H1 (cell line): Measurements from ENCODE around the gene RAB30. TPM values are rescaled to one million over a fixed set of nuclear protein-coding genes. Genes with fewer than 3 reads are reported as not detected.

Source experiments
- BACH1 ChIP-seq: IDR thresholded peaks from 2 replicates; pipeline ENCODE4 v1.6.1; 2012; ENCODE audit warnings: low read length, improper control_type of control experiment
- BRCA1 ChIP-seq: IDR thresholded peaks from 2 replicates; pipeline ENCODE4 v1.6.1; 2012; ENCODE audit warnings: low read depth, low read length, improper control_type of control experiment
- CEBPB ChIP-seq: IDR thresholded peaks from 2 replicates; pipeline ENCODE4 v1.6.1; 2012; ENCODE audit warnings: low read depth, low read length
- CTBP2 ChIP-seq: IDR thresholded peaks from 2 replicates; pipeline ENCODE4 v1.7.0; 2011; ENCODE audit warnings: borderline replicate concordance, mild to moderate bottlenecking, moderate library complexity, mixed read lengths, low read length; ENCODE audit not compliant: insufficient read depth, insufficient read length
- EGR1 ChIP-seq: IDR thresholded peaks from 2 replicates; pipeline ENCODE4 v1.6.1; 2011; ENCODE audit warnings: low read depth, low read length, borderline replicate concordance
- FOSL1 ChIP-seq: IDR thresholded peaks from 2 replicates; pipeline ENCODE4 v1.6.1; 2011; ENCODE audit warnings: mild to moderate bottlenecking, low read depth, low read length, moderate library complexity; ENCODE audit not compliant: insufficient read depth
- GTF2F1 ChIP-seq: IDR thresholded peaks from 2 replicates; pipeline ENCODE4 v1.6.1; 2012; ENCODE audit warnings: low read depth, low read length, improper control_type of control experiment, borderline replicate concordance
- JUND ChIP-seq: IDR thresholded peaks from 2 replicates; pipeline ENCODE4 v1.6.1; 2011; ENCODE audit warnings: mild to moderate bottlenecking, improper control_type of control experiment, low read length
- KDM1A ChIP-seq: fragments of 200-600, 300-600 bp; sonication (generic); IDR thresholded peaks from 2 replicates; pipeline ENCODE4 v1.7.1; 2016; ENCODE audit warnings: mild to moderate bottlenecking, low read length, borderline replicate concordance
- KDM5A ChIP-seq: fragments of 200-600 bp; IDR thresholded peaks from 2 replicates; pipeline ENCODE4 v1.7.1; 2012; ENCODE audit warnings: mild to moderate bottlenecking, low read length, inconsistent platforms, mixed read lengths
- NRF1 ChIP-seq: IDR thresholded peaks from 2 replicates; pipeline ENCODE4 v1.6.1; 2011; ENCODE audit warnings: mild to moderate bottlenecking, low read depth, low read length, improper control_type of control experiment
- SP2 ChIP-seq: IDR thresholded peaks from 2 replicates; pipeline ENCODE4 v1.6.1; 2012; ENCODE audit warnings: mild to moderate bottlenecking, low read length, inconsistent platforms
- TCF12 ChIP-seq: IDR thresholded peaks from 2 replicates; pipeline ENCODE4 v1.6.1; 2011; ENCODE audit warnings: low read depth, mild to moderate bottlenecking, low read length
- YY1 ChIP-seq: IDR thresholded peaks from 2 replicates; pipeline ENCODE4 v1.6.1; 2011; ENCODE audit warnings: low read depth, mild to moderate bottlenecking, low read length
- polyA plus RNA-seq, 7 experiments: library from polyadenylated mRNA; depleted of rRNA in 3 of 7; stranded (reverse) in 5 of 7; unstranded in 2 of 7; fragments of >200 nt in 5 of 7; fragments of 200-250 nt in 2 of 7; gene quantifications; 1 replicate in 5 of 7; 2 replicates in 1 of 7; 4 replicates in 1 of 7; pipeline versions ENCODE4 v1.2.1 to v1.2.3, GENCODE V29; 2011 to 2013; ENCODE audit warnings: missing spikeins in 2 of 7, mixed read lengths in 2 of 7
- total RNA-seq: library from RNA; stranded (reverse); fragmentation: NEBNext Ultra II Directional; extraction: Animal tissue kit (Norgen Biotek cat#: 25700); gene quantifications from 2 replicates; pipeline ENCODE4 v1.2.1, GENCODE V29; 2021
- TF ChIP-seq, protein P1 (sequence below), 3 experiments: IDR thresholded peaks; 1 replicate in 2 of 3; 2 replicates in 1 of 3; pipeline versions ENCODE4 v1.5.1 to v1.6.1; 2011; ENCODE audit warnings: low read length in 3 of 3, mild to moderate bottlenecking in 3 of 3, inconsistent platforms in 2 of 3, low read depth in 1 of 3, moderate library complexity in 1 of 3; ENCODE audit not compliant: insufficient read depth in 1 of 3; ENCODE audit errors: control extremely low read depth in 1 of 3
- TF ChIP-seq, protein P2 (sequence below): IDR thresholded peaks from 2 replicates; pipeline ENCODE4 v1.6.1; 2012; ENCODE audit warnings: inconsistent platforms
- TF ChIP-seq, protein P3 (sequence below): IDR thresholded peaks from 2 replicates; pipeline ENCODE4 v1.6.1; 2011; ENCODE audit warnings: low read length, improper control_type of control experiment
- TF ChIP-seq, protein P4 (sequence below): IDR thresholded peaks from 2 replicates; pipeline ENCODE4 v1.6.1; 2012; ENCODE audit warnings: low read length, inconsistent platforms

The RAB30 gene
- total and polyA plus RNA-seq, 2 of the 8 experiments (the other 6 are each of a cell fraction or from before 2014, with no cell fraction given), result 1.6 to 11.7 TPM

DNA sequence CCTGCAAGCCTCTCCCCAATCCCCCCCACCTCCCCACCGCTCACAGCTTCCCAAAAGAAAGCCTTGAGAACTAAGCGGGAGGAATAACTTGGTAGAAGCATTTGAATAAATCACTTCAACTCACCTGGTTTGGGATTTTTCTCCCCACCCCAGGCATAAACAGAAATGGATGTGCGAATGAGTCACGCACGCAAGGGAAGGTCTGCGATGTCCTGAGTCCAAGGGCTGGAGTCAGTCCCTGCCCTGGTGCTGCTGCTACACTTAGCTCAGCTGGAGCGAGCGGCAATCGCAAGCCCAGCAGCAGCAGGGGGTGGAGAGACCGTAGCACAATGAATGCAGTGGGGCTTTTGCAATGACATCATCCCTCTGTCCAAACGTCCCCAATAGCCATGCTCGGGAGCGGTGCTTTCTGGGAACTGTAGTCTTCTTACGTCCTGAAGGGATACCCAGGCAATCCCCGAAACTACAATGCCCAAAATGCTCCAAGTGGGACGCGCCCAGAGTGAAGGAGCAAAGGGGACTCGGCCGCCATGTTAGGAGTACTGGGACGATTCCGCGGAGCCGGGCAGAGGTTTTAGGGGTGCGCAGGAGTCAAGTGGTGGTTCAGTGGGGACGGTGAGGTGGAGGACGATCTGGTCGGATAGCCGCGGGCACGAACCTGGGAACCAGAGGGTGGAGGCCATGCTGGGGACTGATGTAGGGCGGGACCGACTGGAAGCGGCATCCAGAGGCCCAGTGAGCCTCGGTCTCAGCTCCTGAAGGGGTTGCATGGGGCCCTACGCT lies at the start of gene RAB30 (continued):
- TF ChIP-seq, protein P1, sequence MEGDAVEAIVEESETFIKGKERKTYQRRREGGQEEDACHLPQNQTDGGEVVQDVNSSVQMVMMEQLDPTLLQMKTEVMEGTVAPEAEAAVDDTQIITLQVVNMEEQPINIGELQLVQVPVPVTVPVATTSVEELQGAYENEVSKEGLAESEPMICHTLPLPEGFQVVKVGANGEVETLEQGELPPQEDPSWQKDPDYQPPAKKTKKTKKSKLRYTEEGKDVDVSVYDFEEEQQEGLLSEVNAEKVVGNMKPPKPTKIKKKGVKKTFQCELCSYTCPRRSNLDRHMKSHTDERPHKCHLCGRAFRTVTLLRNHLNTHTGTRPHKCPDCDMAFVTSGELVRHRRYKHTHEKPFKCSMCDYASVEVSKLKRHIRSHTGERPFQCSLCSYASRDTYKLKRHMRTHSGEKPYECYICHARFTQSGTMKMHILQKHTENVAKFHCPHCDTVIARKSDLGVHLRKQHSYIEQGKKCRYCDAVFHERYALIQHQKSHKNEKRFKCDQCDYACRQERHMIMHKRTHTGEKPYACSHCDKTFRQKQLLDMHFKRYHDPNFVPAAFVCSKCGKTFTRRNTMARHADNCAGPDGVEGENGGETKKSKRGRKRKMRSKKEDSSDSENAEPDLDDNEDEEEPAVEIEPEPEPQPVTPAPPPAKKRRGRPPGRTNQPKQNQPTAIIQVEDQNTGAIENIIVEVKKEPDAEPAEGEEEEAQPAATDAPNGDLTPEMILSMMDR (IDR thresholded peaks at IDR 0.05; ENCODE audit: control extremely low read depth in 1 of 3, insufficient read depth in 1 of 3, low read depth in 1 of 3, low read length in 3 of 3), result no peak
- TF ChIP-seq SP2 (no peak), GTF2F1 (peak; percentile 52; the same call in 1 of the 2 replicates), YY1 (peak; percentile 96), EGR1 (peak; percentile 28; the same call in 1 of the 2 replicates), CTBP2 (peak; percentile 55), CEBPB (peak; percentile 55; the same call in 1 of the 2 replicates), NRF1 (no peak; the same call in 1 of the 2 replicates), KDM1A (no peak), TCF12 (no peak), BACH1 (no peak), JUND (peak; percentile 94), BRCA1 (no peak), KDM5A (peak; percentile 46; the same call in 1 of the 2 replicates), FOSL1 (no peak)
- TF ChIP-seq, protein P2, sequence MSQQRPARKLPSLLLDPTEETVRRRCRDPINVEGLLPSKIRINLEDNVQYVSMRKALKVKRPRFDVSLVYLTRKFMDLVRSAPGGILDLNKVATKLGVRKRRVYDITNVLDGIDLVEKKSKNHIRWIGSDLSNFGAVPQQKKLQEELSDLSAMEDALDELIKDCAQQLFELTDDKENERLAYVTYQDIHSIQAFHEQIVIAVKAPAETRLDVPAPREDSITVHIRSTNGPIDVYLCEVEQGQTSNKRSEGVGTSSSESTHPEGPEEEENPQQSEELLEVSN, result no peak
- TF ChIP-seq, protein P3, sequence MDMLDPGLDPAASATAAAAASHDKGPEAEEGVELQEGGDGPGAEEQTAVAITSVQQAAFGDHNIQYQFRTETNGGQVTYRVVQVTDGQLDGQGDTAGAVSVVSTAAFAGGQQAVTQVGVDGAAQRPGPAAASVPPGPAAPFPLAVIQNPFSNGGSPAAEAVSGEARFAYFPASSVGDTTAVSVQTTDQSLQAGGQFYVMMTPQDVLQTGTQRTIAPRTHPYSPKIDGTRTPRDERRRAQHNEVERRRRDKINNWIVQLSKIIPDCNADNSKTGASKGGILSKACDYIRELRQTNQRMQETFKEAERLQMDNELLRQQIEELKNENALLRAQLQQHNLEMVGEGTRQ, result no peak
- TF ChIP-seq, protein P4, sequence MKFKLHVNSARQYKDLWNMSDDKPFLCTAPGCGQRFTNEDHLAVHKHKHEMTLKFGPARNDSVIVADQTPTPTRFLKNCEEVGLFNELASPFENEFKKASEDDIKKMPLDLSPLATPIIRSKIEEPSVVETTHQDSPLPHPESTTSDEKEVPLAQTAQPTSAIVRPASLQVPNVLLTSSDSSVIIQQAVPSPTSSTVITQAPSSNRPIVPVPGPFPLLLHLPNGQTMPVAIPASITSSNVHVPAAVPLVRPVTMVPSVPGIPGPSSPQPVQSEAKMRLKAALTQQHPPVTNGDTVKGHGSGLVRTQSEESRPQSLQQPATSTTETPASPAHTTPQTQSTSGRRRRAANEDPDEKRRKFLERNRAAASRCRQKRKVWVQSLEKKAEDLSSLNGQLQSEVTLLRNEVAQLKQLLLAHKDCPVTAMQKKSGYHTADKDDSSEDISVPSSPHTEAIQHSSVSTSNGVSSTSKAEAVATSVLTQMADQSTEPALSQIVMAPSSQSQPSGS, result peak; percentile 100
